Testis (tissue), 2 donors: Measurements from ENCODE around the gene PIGU.

Experiments
- POLR2A ChIP-seq: fragments of 450-650 bp; IDR thresholded peaks from one replicate; pipeline ENCODE4 v1.6.1; 2017; ENCODE audit warnings: antibody characterized with exemption, mild to moderate bottlenecking, moderate library complexity
- TF ChIP-seq, protein P1 (sequence below), 3 experiments: fragments of 450-650 bp in 2 of 3; fragments of 200-600 bp in 1 of 3; sonication (generic) in 1 of 3; IDR thresholded peaks; one replicate each; pipeline ENCODE4 v1.5.1; 2016 to 2019; ENCODE audit warnings: antibody characterized with exemption in 3 of 3, mild to moderate bottlenecking in 2 of 3, moderate library complexity in 1 of 3

DNA sequence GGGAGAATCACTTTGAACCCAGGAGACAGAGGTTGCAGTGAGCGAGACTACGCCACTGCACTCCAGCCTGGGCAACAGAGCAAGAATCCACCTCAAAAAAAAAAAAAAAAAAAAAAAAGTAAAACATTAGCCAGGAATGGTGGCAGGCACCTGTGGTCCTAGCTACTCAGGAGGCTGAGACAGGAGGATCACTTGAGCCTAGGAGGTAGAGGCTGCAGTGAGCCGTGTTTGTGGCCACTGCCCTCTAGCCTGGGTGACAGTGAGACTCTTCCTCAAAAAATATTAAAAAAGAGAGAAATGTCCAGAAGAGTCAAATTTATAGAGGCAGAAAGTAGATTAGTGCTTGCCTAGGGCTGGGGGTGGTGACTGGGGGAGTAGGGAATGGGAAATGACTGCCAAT, 6.8 kb upstream of the PIGU start:
- TF ChIP-seq, protein P1, sequence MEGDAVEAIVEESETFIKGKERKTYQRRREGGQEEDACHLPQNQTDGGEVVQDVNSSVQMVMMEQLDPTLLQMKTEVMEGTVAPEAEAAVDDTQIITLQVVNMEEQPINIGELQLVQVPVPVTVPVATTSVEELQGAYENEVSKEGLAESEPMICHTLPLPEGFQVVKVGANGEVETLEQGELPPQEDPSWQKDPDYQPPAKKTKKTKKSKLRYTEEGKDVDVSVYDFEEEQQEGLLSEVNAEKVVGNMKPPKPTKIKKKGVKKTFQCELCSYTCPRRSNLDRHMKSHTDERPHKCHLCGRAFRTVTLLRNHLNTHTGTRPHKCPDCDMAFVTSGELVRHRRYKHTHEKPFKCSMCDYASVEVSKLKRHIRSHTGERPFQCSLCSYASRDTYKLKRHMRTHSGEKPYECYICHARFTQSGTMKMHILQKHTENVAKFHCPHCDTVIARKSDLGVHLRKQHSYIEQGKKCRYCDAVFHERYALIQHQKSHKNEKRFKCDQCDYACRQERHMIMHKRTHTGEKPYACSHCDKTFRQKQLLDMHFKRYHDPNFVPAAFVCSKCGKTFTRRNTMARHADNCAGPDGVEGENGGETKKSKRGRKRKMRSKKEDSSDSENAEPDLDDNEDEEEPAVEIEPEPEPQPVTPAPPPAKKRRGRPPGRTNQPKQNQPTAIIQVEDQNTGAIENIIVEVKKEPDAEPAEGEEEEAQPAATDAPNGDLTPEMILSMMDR (IDR thresholded peaks at IDR 0.05) = no peak
- TF ChIP-seq POLR2A = no peak
